GM23248 (cell line): ENCODE data around the gene IQCC.

Source experiments
- EZH2 ChIP-seq: fragments of 200-600 bp; sonication (generic); IDR thresholded peaks from 2 replicates; pipeline ENCODE4 v1.6.1; 2018; ENCODE audit warnings: antibody characterized with exemption, mild to moderate bottlenecking; ENCODE audit not compliant: insufficient read depth, poor library complexity, severe bottlenecking
- EZH2phosphoT487 ChIP-seq: fragments of 200-600 bp; sonication (generic); IDR thresholded peaks from 2 replicates; pipeline ENCODE4 v1.6.1; 2018; ENCODE audit warnings: antibody characterized with exemption, moderate library complexity, mild to moderate bottlenecking, low read depth; ENCODE audit not compliant: insufficient read depth

DNA sequence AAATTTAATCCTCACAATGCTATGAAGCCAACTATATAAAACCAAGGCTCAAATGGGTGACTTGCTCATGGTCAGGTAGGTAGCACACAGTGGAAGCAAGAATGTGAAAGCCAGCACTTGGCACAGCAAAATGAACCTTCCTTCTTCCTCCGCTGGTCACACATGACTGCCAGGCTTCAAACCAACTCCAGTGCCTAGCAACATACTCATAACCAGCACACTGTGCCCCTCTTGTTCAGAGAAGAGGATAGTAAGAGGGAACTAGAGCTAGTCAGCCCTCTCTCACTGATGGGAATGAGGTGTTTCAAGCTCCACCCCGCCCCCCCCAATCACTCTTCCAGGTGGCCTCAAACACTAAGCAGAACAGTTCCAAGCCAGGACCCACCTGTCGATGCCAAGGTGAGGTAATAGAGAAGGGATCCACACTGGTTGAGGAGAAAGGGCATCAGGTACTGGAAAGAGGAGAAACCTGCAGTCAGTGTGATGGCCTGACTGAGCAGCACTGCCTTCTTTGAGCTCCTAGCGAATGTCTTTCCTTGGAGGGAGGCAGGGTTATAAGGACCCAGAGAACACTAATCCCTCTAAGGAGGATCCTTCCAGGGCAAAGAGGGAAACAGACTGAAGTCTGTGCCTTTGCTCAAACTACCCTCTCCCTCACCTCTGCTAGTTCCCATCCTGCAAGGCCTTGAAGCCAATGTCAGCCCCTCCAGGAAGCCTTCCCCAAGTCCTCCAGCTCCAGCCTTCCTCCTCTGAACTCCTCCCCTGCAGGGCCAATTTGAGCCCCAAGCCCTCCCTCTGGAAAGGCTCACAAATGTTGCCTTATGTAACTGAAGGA lies 15.5 kb downstream of the IQCC start:
- TF ChIP-seq EZH2 (no peak), EZH2phosphoT487 (no peak)
